Activated naive CD8-positive, alpha-beta T cell treated with anti-CD3 and anti-CD28 coated beads for 36 hours (primary cell): ENCODE results near the gene RRP36. TPM values are rescaled to one million over a fixed set of nuclear protein-coding genes. Genes with fewer than 3 reads are reported as not detected.
"Not testable (repeated sequence)": the region's sequence is repeated elsewhere in the genome, so short reads cannot be mapped to it uniquely, and the experiment has no call there.

Experiments used
- DNase-seq: peaks from one replicate; pipeline ENCODE4 v3.0.0; 2021
- H3K27ac Mint-ChIP-seq: one replicate; pipeline ENCODE4 v1.8.0; 2022; ENCODE audit warnings: mild to moderate bottlenecking, moderate library complexity, mixed read lengths
- H3K27me3 Mint-ChIP-seq: one replicate; pipeline ENCODE4 v1.8.0; 2022; ENCODE audit warnings: mild to moderate bottlenecking, mixed read lengths
- H3K36me3 Mint-ChIP-seq: one replicate; pipeline ENCODE4 v1.8.0; 2021; ENCODE audit warnings: mild to moderate bottlenecking, mixed read lengths
- H3K4me1 Mint-ChIP-seq: one replicate; pipeline ENCODE4 v1.8.0; 2021; ENCODE audit warnings: mixed read lengths
- H3K4me3 Mint-ChIP-seq: one replicate; pipeline ENCODE4 v1.8.0; 2022; ENCODE audit warnings: mild to moderate bottlenecking, moderate library complexity, mixed read lengths
- H3K9me3 Mint-ChIP-seq: one replicate; pipeline ENCODE4 v1.8.0; 2022; ENCODE audit warnings: mixed read lengths
- total RNA-seq, 2 experiments: library from RNA; stranded (reverse); gene quantifications; one replicate each; pipeline ENCODE4 v1.2.3, GENCODE V29; 2021

RRP36 gene
- total RNA-seq, 2 experiments from 2014 or later: 87.6 to 93.0 TPM

DNA sequence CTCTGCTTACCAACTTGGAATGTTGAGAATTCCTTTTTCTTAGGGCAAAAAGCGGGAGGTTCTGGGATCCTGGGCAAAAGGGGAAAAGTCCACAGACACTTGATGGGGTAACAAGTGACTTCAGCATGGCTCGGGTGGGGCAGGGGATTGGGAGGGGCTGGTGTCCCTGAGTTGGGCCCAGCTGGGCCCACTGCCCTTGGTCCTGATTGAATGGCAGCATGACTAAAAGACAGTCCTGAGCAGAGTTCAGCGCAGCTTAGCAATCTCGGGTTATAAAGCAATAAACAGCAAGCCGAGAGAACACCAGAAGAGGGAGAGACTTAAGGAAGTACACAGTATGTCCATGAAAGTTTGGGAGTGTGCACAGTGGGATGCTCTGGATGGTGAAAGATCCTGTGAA lies 31.5 kb upstream of the RRP36 start:
- H3K4me3 Mint-ChIP-seq: no peak overlapping the region
- no peaks in the 10 kb centered on the region for H3K27me3 Mint-ChIP-seq
- H3K9me3 Mint-ChIP-seq: no peaks in the 10 kb centered on the region
- no peak overlapping the region for H3K27ac Mint-ChIP-seq
- H3K36me3 Mint-ChIP-seq: peaks cover 4% of the 10 kb centered on the region
- DNase-seq: no peak
- peaks cover 40% of the 10 kb centered on the region for H3K4me1 Mint-ChIP-seq

DNA sequence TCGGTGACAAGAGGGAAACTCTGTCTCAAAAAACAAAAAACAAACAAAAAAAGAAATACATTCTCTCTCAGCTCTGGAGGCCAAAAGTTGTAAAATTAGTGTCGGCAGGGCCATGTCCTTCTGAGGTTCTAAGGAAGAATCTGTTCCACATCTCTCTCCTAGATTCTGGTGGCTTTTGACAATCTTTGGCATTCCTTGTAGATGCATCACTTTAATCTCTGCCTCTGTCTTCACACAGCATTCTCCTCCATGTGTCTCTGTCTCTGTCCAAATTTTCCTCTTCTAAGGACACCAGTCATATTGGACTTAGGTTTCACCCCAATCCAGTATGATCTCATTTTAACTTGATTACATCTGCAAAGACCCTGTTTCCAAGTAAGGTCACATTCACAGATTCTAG lies 28.0 kb upstream of the RRP36 start:
- no peaks in the 10 kb centered on the region for H3K27me3 Mint-ChIP-seq
- peaks cover 2% of the 10 kb centered on the region for H3K36me3 Mint-ChIP-seq
- no peak for DNase-seq
- H3K4me1 Mint-ChIP-seq: peaks cover 14% of the 10 kb centered on the region
- no peaks in the 10 kb centered on the region for H3K9me3 Mint-ChIP-seq
- H3K27ac Mint-ChIP-seq: no peak overlapping the region
- no peak overlapping the region for H3K4me3 Mint-ChIP-seq

DNA sequence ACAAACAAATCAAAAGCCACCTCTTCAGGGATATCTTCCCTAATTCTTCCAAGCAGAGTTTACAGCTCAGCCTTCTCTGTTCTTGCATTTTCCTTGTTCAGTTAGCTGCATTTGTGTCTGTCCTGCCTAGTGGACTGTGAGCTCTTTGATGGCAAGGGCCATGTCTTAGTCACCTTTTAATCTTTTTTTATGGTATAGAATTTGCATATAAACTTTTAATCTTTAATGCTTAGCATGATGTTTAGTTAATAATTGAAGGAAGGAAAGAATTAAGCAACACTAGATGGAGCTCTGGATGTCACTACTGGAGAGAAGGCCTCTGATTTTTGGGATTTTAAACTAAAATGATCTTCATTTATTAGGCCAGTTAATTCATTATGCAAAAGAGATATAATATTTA lies 24.9 kb upstream of the RRP36 start:
- Mint-ChIP-seq H3K4me3 (no peak overlapping the region), H3K27me3 (no peaks in the 10 kb centered on the region), H3K27ac (no peak overlapping the region), H3K4me1 (peaks cover 7% of the 10 kb centered on the region), H3K9me3 (no peaks in the 10 kb centered on the region), H3K36me3 (peaks cover 4% of the 10 kb centered on the region)
- DNase-seq: no peak

DNA sequence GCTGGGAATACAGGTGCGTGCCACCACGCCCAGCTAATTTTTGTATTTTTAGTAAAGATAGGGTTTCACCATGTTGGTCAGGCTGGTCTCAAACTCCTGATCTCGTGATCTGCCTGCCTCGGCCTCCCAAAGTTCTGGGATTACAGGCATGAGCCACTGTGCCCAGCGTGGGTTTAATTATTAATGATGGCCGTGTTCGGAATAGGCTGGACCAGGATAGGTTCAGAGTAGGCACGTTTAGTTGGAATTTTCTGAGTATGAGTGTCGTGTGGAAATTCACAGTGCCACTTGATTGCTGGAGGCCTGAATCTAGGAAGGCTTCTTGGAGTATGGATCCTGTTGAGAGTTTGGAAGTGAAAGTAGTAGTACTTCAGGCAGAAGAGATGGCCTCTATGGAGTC lies 23.2 kb upstream of the RRP36 start:
- not testable (repeated sequence) for H3K27ac Mint-ChIP-seq, H3K4me3 Mint-ChIP-seq, DNase-seq, H3K9me3 Mint-ChIP-seq, H3K4me1 Mint-ChIP-seq, H3K27me3 Mint-ChIP-seq, H3K36me3 Mint-ChIP-seq

DNA sequence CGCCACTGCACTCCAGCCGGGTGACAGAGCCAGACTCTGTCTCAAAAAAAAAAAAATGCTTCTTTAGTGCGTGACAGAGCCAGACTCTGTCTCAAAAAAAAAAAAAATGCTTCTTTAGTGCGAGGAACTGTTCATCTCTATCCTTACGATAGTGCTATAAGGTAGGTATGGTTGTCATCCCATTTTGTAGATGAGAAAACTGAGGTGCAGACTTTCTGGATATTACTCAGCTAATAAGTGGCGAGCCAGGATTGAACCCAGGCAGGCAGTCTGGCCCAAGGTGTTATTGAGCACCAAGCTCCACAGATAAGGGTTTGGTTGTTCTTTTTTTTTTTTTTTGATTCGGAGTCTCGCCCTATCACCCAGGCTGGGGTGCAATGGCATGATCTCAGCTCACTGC lies 19.6 kb upstream of the RRP36 start:
- Mint-ChIP-seq H3K9me3 (no peaks in the 10 kb centered on the region), H3K27ac (no peak overlapping the region), H3K36me3 (peaks cover 4% of the 10 kb centered on the region), H3K4me1 (peaks cover 2% of the 10 kb centered on the region), H3K4me3 (no peak overlapping the region), H3K27me3 (no peaks in the 10 kb centered on the region)
- DNase-seq: no peak

DNA sequence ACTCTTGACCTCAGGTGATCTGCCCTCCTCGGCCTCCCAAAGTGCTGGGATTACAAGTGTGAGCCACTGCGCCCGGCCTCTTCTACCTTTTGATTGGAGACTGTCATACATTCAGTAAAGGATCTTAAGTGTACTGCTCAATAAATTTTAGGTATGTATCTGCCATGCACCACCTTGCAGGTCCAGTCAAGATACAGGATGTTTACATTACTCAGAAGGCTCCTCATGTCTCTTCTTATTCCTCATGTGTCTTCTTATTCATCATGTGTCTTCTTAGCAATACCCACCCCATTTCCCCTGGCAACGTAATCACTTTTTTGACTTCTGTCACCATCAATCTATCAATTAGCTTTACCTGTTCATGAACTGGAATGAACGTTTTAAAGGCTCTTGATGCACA lies 15.6 kb upstream of the RRP36 start:
- Mint-ChIP-seq H3K27me3 (no peaks in the 10 kb centered on the region), H3K9me3 (no peaks in the 10 kb centered on the region), H3K36me3 (peaks cover 3% of the 10 kb centered on the region), H3K27ac (no peak overlapping the region), H3K4me1 (peaks cover 7% of the 10 kb centered on the region), H3K4me3 (no peak overlapping the region)
- no peak for DNase-seq

DNA sequence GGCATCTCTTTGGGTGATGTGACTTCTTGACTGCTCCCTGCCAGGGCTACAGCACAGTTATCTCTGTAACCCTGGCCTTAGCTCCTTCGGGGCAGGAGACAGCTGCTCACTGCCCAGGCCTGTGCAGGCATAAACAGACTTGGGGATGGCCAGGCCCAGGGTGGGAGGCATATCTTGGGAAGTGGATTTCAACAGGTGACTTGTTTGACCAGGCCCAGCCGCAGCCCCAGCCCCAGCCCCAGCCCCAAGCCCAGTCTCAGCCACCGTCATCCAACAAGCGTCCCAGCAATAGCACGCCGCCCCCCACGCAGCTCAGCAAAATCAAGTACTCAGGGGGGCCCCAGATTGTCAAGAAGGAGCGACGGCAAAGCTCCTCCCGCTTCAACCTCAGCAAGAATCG lies 15.2 kb upstream of the RRP36 start:
- Mint-ChIP-seq H3K9me3 (no peaks in the 10 kb centered on the region), H3K4me3 (no peak overlapping the region), H3K4me1 (peaks cover 7% of the 10 kb centered on the region), H3K27ac (no peak overlapping the region), H3K27me3 (no peaks in the 10 kb centered on the region), H3K36me3 (peaks cover 3% of the 10 kb centered on the region)
- DNase-seq: no peak

DNA sequence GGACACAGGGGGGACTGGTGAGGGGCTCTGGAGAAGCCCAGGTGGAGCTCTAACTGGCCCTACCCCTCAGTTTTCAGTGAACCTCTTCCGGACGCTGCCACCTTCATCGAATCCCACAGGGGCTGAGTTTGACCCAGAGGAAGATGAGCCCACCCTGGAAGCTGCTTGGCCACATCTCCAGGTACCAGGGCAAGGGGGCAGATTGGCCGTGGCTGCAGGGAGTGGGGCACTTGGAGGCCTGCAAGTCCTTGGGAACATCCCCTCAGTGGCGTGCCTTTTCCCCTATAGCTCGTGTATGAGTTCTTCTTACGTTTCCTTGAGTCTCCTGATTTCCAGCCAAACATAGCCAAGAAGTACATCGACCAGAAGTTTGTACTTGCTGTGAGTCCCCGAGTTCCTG lies 14.3 kb upstream of the RRP36 start:
- Mint-ChIP-seq H3K27me3 (no peaks in the 10 kb centered on the region), H3K9me3 (no peaks in the 10 kb centered on the region), H3K4me1 (peaks cover 14% of the 10 kb centered on the region), H3K27ac (no peak overlapping the region), H3K36me3 (peaks cover 9% of the 10 kb centered on the region), H3K4me3 (no peak overlapping the region)
- DNase-seq: no peak

DNA sequence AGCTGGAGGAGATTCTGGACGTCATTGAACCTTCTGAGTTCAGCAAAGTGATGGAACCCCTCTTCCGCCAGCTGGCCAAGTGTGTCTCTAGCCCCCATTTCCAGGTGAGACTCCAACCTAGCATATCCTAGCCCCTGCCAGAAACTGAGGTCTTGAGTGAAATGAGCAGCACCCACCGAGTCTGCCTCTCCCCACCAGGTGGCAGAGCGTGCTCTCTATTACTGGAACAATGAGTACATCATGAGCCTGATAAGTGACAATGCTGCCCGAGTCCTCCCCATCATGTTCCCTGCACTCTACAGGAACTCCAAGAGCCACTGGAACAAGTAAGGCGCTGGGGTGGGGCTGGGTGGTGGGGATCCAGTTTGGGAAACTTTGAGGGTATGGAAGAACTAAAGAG lies 12.3 kb upstream of the RRP36 start:
- DNase-seq: no peak
- Mint-ChIP-seq H3K36me3 (peaks cover 22% of the 10 kb centered on the region), H3K27me3 (no peaks in the 10 kb centered on the region), H3K27ac (peak overlapping the region; percentile 54), H3K9me3 (no peaks in the 10 kb centered on the region), H3K4me1 (peaks cover 26% of the 10 kb centered on the region), H3K4me3 (no peak overlapping the region)

DNA sequence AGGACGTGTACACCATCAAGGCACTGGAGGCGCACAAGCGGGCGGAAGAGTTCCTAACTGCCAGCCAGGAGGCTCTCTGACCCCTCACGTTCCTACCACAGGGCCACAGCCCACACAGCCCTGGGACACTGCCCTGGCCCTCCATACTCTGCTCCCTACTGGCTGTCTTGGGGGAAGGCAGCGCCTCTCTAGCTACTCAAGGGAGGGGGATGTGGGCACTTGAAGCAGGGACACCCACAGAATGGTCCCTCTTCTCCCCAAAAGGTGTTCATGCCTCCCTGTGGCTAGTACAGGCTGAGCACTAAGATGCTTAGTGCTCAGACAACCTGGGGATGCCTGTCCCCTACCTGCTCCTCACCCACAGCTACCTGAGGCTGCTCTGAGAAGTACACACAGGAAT lies 10.2 kb upstream of the RRP36 start:
- Mint-ChIP-seq H3K9me3 (no peaks in the 10 kb centered on the region), H3K27me3 (no peaks in the 10 kb centered on the region), H3K36me3 (peaks cover 19% of the 10 kb centered on the region), H3K27ac (no peak overlapping the region), H3K4me1 (peaks cover 34% of the 10 kb centered on the region), H3K4me3 (no peak overlapping the region)
- no peak for DNase-seq

DNA sequence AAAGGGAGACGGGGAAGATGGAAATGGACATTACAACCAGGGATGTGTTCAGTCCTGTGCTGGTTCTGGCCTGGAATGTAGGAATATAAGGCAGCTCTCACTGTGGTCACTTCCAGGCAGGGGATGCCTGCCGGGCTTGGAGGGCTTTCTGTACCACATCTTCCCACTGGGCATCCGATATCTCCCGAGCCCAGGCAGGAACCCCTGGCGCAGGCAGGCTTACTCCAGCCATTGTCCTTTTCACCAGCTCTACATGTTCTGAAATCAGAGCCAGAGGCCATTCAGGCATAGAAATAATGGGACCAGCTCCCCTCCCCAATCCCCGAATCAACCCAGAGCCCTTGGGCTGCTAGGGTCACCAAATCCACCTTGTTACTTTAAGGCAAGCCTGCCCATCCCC lies 9.1 kb upstream of the RRP36 start:
- H3K27me3 Mint-ChIP-seq: no peaks in the 10 kb centered on the region
- peaks cover 37% of the 10 kb centered on the region for H3K4me1 Mint-ChIP-seq
- DNase-seq: no peak
- H3K4me3 Mint-ChIP-seq: peak overlapping the region; percentile 95
- peak overlapping the region; percentile 90 for H3K27ac Mint-ChIP-seq
- no peaks in the 10 kb centered on the region for H3K9me3 Mint-ChIP-seq
- peaks cover 19% of the 10 kb centered on the region for H3K36me3 Mint-ChIP-seq

DNA sequence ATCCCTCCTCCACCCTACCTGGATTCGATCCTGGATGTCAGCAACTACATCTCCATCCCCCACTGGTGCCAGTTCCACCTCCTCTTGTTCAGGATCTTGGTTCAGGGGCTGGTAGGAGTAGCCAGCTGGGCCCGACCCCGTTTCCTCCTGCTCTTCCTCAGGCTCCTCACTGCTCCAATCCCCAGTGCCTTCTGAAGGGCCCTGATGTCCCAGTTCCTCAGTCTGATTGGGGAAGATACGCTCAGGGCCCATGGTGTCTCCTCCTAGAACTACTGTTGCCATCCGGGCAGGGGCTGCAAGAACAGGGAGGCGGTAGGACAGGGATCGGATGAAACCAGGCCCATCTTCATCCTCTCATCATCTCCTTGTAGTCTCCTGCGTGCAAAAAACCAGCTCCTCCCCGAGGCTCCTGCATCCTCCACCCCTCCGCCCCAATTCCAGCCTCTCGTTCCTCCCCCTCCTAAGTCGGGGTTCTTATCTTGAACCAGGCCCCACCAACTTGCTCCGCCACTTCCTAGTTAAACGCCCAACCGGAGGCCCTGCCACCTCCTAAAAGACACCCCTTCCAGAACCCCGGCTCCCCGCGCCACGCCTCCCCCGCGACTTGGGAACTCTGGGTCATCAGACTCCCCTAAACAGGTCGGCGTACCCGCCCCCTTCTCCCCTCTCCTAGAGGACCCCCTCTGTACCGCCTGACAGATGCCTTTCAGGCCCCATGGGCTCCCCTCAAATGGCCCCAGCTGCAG lies 8.2 kb upstream of the RRP36 start:
- DNase-seq: no peak
- Mint-ChIP-seq H3K36me3 (peaks cover 24% of the 10 kb centered on the region), H3K9me3 (no peaks in the 10 kb centered on the region), H3K27me3 (no peaks in the 10 kb centered on the region), H3K4me1 (peaks cover 37% of the 10 kb centered on the region), H3K4me3 (peak overlapping the region; percentile 95), H3K27ac (peak overlapping the region; percentile 90)

DNA sequence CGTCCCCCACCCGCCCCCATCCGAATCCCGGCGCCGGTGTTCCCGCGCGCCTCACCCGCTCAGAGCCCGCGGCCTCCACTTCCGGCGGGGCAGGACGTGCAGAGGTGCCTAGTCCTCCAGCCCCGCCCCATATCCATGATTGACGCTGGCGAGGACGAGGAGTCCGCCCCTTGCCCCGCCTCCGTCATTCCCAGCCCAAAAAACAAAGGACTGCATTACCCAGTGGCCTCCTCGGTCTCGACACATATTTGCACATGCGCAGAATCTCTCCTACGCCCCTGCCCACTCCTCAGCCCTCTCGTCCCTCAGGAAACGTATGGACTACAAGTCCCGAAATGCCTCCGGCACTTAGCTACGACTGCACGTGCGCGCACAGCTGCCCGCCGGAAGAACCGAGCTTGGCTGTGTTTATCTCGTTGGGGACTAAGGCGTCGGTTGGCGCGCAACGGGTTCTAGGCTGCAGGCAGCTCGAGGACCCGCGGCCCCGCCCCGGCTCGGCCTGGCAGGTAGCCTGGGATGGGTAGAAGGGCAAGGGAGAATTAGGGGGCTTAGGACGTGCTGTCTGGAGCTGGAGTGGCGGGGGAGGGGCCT lies 7.5 kb upstream of the RRP36 start, which contains the start of the genes KLHDC3 and MEA1:
TSS of gene KLHDC3 (plus strand) at position 407 of the 591 bp plus-strand sequence. CDS start 2,944 bp downstream, outside the sequence.
TSS of gene MEA1 (minus strand) at position 104 of the 591 bp plus-strand sequence. CDS start 133 bp downstream, outside the sequence.
- peak within 1 kb of the TSS; percentile 95 for H3K4me3 Mint-ChIP-seq
- no peaks in the 10 kb centered on the region for H3K9me3 Mint-ChIP-seq
- peaks cover 24% of the 10 kb centered on the region for H3K36me3 Mint-ChIP-seq
- peak within 1 kb of the TSS; percentile 90 for H3K27ac Mint-ChIP-seq
- H3K27me3 Mint-ChIP-seq: no peaks in the 10 kb centered on the region
- peak; percentile 99 for DNase-seq
- peaks cover 37% of the 10 kb centered on the region for H3K4me1 Mint-ChIP-seq

DNA sequence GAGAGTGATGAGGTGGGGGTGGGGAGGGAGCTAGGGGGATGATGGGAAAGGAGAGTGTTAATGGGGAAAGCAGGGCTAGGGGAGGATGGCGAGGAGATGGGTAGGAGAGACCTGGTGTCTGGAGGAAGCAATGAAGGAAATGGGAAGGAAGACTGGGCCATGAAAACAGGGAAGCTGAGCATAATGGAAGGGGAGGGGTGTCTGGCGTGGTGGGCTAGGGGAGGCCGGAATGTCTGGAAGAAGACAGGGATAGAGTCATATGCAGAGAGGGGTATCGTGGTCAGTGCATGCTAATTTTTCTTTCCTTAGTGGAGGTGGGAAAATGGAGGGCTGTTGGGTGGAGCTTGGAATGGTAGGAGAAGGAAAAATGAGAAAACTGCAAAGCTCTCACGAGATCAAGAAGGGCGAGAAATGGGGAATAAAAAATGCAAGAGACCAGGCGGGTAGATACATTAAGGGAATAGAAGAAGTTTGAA lies 7.0 kb upstream of the RRP36 start:
- no peak for DNase-seq
- no peaks in the 10 kb centered on the region for H3K9me3 Mint-ChIP-seq
- peak overlapping the region; percentile 95 for H3K4me3 Mint-ChIP-seq
- H3K4me1 Mint-ChIP-seq: peaks cover 33% of the 10 kb centered on the region
- H3K27me3 Mint-ChIP-seq: no peaks in the 10 kb centered on the region
- H3K27ac Mint-ChIP-seq: peak overlapping the region; percentile 90
- H3K36me3 Mint-ChIP-seq: peaks cover 27% of the 10 kb centered on the region

DNA sequence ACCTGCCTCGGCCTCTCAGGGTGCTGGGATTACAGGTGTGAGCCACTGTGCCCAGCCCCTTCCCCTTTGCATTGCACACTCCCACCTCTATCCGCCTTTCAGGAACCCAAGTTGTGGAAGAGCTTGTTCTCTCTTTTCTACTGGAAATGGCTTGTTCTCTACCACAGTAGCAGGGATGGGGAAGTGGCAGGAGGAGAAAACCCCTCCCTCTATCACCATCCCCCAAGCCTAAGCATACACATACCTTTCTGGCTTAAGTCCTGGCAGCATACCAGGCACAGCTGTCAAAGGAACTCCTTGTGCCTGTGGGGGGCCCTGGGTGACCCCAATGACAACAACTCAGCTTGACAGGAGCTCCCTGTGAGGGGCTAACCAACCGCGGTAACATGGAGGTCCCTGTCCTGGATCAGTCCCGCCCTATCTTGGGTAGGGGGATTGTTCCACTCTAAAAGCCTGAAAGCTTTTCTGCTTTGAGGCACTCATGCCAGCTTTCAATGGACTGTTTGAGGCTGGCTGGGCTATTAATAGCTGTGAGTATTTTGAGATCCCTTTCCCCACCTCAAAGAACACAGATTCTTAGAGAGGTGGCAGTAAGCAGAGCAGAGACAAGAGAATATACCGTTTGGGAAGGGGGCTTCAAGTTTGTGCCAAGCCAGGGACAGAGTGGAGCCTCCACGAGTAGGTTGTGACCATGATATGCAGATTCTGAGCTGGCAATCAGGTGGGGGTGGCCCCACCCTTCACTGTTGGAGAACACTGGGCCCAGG lies 5.1 kb upstream of the RRP36 start:
- no peak for DNase-seq
- Mint-ChIP-seq H3K27ac (peak overlapping the region; percentile 74), H3K36me3 (peaks cover 32% of the 10 kb centered on the region), H3K9me3 (no peaks in the 10 kb centered on the region), H3K4me3 (no peak overlapping the region), H3K27me3 (no peaks in the 10 kb centered on the region), H3K4me1 (peaks cover 37% of the 10 kb centered on the region)
